GM15510 (cell line): ENCODE measurements around the gene MRTFB.

Experiments
- POLR2A ChIP-seq: IDR thresholded peaks from 3 replicates; pipeline ENCODE4 v1.6.1; 2011; ENCODE audit warnings: borderline replicate concordance; ENCODE audit not compliant: insufficient read length; ENCODE audit errors: extremely low read depth

Gene MRTFB

GRCh38 chr16:14051103-14051729, 19.9 kb upstream of the MRTFB start:
- no peak for TF ChIP-seq POLR2A

GRCh38 chr16:14056970-14057369, 14.1 kb upstream of the MRTFB start:
- TF ChIP-seq POLR2A = no peak

- no peak for TF ChIP-seq POLR2A
These were observed 13.2 kb upstream of the MRTFB start for GRCh38 chr16:14057878-14058382.

GRCh38 chr16:14061732-14062259, 9.3 kb upstream of the MRTFB start:
- no peak for TF ChIP-seq POLR2A

GRCh38 chr16:14062261-14062660, 8.9 kb upstream of the MRTFB start:
- TF ChIP-seq POLR2A = no peak

GRCh38 chr16:14063618-14064581, 7.2 kb upstream of the MRTFB start:
- no peak for TF ChIP-seq POLR2A

GRCh38 chr16:14069818-14070217, 1.3 kb upstream of the MRTFB start:
- TF ChIP-seq POLR2A = no peak

- no peak for TF ChIP-seq POLR2A
These were observed 603 bp upstream of the MRTFB start for GRCh38 chr16:14070555-14070876.

GRCh38 chr16:14071576-14072271, 605 bp downstream of the MRTFB start:
- TF ChIP-seq POLR2A = no peak

GRCh38 chr16:14072360-14072759, 1.2 kb downstream of the MRTFB start:
- no peak for TF ChIP-seq POLR2A

GRCh38 chr16:14074544-14074943, 3.4 kb downstream of the MRTFB start:
- TF ChIP-seq POLR2A = no peak

GRCh38 chr16:14077918-14078317, 6.8 kb downstream of the MRTFB start:
- no peak for TF ChIP-seq POLR2A

- TF ChIP-seq POLR2A = no peak
These were observed 15.4 kb downstream of the MRTFB start for GRCh38 chr16:14086477-14086876.

GRCh38 chr16:14087181-14087580, 16.1 kb downstream of the MRTFB start:
- TF ChIP-seq POLR2A = no peak
